ENCODE results near the gene STXBP1.

STXBP1 gene

GRCh38 chr9:127730799-127731410 is 118.8 kb downstream of the STXBP1 start:
- Histone ChIP-seq H3K4me3 (no peak overlapping the region), H3K36me3 (replicated peaks) (no peaks in the 10 kb centered on the region), H3K9me3 (no peaks in the 10 kb centered on the region), H3K27me3 (ENCODE audit: low read depth) (no peaks in the 10 kb centered on the region), H3K4me1 (peaks cover 8% of the 10 kb centered on the region)
- no peak for DNase-seq (ENCODE audit: low spot score in 2 of 2)
- in situ Hi-C loops (cut with MboI; ENCODE audit: low sequenced_read_pairs): loop anchor here (10.0 kb wide), 1 partner anchor 184 kb away; the partner anchor contains the start of gene ST6GALNAC4

DNA sequence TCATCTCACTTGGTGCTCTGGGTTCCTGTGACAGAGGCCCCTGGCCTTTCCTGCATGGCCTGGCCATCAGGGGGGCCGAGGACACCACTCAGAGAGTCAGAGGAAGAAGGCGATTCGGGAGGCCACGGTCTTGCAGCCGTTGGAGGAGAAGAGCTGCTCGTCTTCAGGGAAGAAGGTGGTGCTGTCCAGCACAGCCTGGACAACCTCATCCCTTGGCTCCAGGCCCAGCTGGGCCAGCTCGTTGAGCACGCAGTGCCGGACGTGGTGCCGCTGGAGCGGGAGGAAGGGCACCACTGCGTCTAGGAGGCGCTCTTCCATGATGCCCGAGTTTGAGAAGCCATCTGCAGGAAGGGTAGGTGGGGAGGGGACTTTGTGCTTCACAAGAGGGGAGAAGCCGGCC is 119.9 kb downstream of the STXBP1 start:
- no peak overlapping the region for H3K4me3 ChIP-seq
- no peak for DNase-seq (ENCODE audit: low spot score in 2 of 2)
- in situ Hi-C loops (cut with MboI; ENCODE audit: low sequenced_read_pairs): loop anchor here (10.0 kb wide), 1 partner anchor 183 kb away; the partner anchor contains the start of gene ST6GALNAC4
- no peaks in the 10 kb centered on the region for H3K9me3 ChIP-seq
- peaks cover 8% of the 10 kb centered on the region for H3K4me1 ChIP-seq
- no peaks in the 10 kb centered on the region for H3K27me3 ChIP-seq (ENCODE audit: low read depth)
- H3K36me3 ChIP-seq (replicated peaks): no peaks in the 10 kb centered on the region

GRCh38 chr9:127732444-127732843 is 120.4 kb downstream of the STXBP1 start:
- Histone ChIP-seq H3K27me3 (ENCODE audit: low read depth) (no peaks in the 10 kb centered on the region), H3K36me3 (replicated peaks) (no peaks in the 10 kb centered on the region), H3K4me3 (no peak overlapping the region), H3K4me1 (peaks cover 8% of the 10 kb centered on the region), H3K9me3 (no peaks in the 10 kb centered on the region)
- no peak for DNase-seq (ENCODE audit: low spot score in 2 of 2)
- in situ Hi-C loops (cut with MboI; ENCODE audit: low sequenced_read_pairs): loop anchor here (10.0 kb wide), 1 partner anchor 182 kb away; the partner anchor contains the start of gene ST6GALNAC4

DNA sequence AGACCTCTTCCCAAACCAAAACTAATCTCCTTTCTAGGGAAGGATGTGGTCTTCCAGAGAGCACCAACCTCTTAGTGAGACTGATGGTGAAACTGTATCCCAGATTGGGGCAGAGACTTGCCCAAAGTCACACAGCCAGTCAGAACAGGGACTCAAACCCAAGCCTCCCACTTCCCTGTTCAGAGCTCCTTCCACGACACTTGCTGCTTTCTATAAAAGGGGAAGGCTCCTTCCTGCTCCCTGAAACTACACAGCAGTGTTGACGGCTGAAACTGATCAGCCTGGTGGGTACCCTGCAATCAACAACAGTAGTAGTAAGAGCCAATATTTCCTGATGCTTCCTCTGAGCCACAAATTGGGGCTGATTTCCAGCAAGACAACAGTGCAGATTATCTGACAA is 121.5 kb downstream of the STXBP1 start:
- H3K27me3 ChIP-seq (ENCODE audit: low read depth): no peaks in the 10 kb centered on the region
- peaks cover 8% of the 10 kb centered on the region for H3K4me1 ChIP-seq
- no peaks in the 10 kb centered on the region for H3K9me3 ChIP-seq
- no peak for DNase-seq (ENCODE audit: low spot score in 2 of 2)
- H3K36me3 ChIP-seq (replicated peaks): no peaks in the 10 kb centered on the region
- H3K4me3 ChIP-seq: no peak overlapping the region
- in situ Hi-C loops (cut with MboI; ENCODE audit: low sequenced_read_pairs): loop anchor here (10.0 kb wide), 1 partner anchor 181 kb away; the partner anchor contains the start of gene ST6GALNAC4

DNA sequence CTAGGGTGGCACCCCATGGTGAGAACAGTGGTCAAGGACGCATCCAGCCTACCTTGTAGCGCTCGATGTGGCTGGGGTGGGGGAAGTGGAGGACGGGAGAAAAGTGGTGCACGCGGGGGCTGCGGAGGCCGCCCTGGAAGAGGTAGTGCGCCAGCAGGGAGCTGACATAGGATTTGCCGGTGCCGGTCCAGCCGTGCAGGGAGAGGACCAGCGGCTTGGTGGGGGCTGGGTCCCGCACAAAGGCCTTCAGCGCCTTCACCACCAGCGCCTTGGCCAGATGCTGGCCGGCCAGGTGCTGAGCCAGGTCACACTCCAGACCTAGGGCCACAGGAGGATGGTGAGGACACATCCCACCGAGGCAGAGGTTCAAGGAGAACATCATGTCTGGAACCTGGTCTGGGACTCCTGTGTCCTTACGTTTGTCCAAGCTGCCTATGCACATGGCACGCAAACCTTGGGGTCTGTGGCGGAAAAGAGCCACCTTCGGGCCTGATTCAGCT is 122.2 kb downstream of the STXBP1 start:
- no peaks in the 10 kb centered on the region for H3K27me3 ChIP-seq (ENCODE audit: low read depth)
- in situ Hi-C loops (cut with MboI; ENCODE audit: low sequenced_read_pairs): loop anchor here (10.0 kb wide), 1 partner anchor 181 kb away; the partner anchor contains the start of gene ST6GALNAC4
- H3K9me3 ChIP-seq: no peaks in the 10 kb centered on the region
- no peak for DNase-seq (ENCODE audit: low spot score in 2 of 2)
- H3K4me1 ChIP-seq: peaks cover 8% of the 10 kb centered on the region
- H3K36me3 ChIP-seq (replicated peaks): no peaks in the 10 kb centered on the region
- peak overlapping the region; percentile 57 for H3K4me3 ChIP-seq

GRCh38 chr9:127734747-127735529 is 122.9 kb downstream of the STXBP1 start, which contains the start of gene TOR2A:
Gene TOR2A (minus strand): TSS chr9:127735294. CDS start chr9:127735270, 24 bp downstream.
- Histone ChIP-seq H3K4me3 (peak within 1 kb of the TSS; percentile 57), H3K27me3 (ENCODE audit: low read depth) (no peaks in the 10 kb centered on the region), H3K36me3 (replicated peaks) (no peaks in the 10 kb centered on the region), H3K4me1 (peaks cover 8% of the 10 kb centered on the region), H3K9me3 (no peaks in the 10 kb centered on the region)
- in situ Hi-C loops (cut with MboI; ENCODE audit: low sequenced_read_pairs): loop anchor here (5.0 to 10.0 kb wide), 2 partner anchors 47 to 180 kb away; partner anchors contain the start of gene ST6GALNAC4
- DNase-seq (ENCODE audit: low spot score in 2 of 2): peak; percentile 96 to 99

DNA sequence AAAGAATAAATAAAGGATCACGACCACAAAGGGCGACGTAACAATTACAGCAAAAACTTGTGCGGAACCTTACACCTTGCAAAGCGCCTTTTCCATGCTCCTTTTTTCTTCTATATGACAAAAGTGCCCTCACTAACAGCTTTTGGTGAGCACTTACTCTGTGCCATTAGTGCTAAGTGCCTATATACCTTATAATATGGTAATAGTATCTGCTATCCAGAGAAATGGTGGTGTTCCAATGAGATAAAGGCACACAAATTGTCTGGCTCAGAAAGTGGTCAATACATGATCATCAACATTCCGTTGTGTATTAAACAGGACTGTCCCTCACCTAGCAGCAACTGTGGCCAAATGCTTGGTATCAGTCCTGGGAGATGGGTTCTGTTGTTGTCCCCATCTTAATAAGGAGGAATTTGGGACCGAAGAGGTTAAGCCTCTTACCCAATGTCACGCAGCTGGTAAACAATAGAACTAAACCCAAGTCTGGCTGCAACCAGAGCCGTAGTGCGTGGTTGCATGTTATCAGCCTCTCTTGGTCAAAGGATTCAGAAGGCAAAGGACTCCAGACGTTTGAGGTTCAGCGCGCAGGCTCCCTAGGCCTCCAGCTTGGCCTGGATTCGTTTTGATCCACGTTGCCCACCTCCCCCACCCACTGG is 123.6 kb downstream of the STXBP1 start:
- no peak for DNase-seq (ENCODE audit: low spot score in 2 of 2)
- in situ Hi-C loops (cut with MboI; ENCODE audit: low sequenced_read_pairs): loop anchor here (5.0 to 10.0 kb wide), 2 partner anchors 47 to 179 kb away; partner anchors contain the start of gene ST6GALNAC4
- Histone ChIP-seq H3K27me3 (ENCODE audit: low read depth) (no peaks in the 10 kb centered on the region), H3K4me3 (peak overlapping the region; percentile 57; the same call in 1 of the 2 replicates), H3K9me3 (no peaks in the 10 kb centered on the region), H3K36me3 (replicated peaks) (no peaks in the 10 kb centered on the region), H3K4me1 (peaks cover 8% of the 10 kb centered on the region)

DNA sequence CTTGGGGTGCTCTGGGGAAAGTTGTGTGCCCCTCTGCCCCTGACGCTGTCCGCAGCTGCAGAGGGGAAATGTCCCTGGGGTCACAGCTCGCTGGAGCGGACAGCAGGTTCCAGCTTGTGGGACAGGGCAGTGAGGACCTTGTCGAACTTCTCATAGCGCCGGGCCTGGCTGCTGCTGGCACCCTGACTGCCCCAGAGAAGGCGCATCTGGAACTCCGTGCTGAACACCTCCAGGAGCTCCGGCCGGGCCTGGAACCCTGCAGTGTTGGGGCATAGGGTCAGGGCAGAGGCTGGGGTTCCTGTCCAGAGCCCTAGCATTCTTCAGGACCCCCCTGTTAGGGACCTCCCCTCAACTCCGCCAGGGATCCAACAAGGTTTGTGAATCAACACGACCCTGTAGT is 126.6 kb downstream of the STXBP1 start:
- DNase-seq (ENCODE audit: low spot score in 2 of 2): no peak
- Histone ChIP-seq H3K4me3 (no peak overlapping the region), H3K27me3 (ENCODE audit: low read depth) (no peaks in the 10 kb centered on the region), H3K9me3 (no peaks in the 10 kb centered on the region), H3K36me3 (replicated peaks) (no peaks in the 10 kb centered on the region), H3K4me1 (peaks cover 8% of the 10 kb centered on the region)
- in situ Hi-C loops (cut with MboI; ENCODE audit: low sequenced_read_pairs): loop anchor here (5.0 to 10.0 kb wide), 2 partner anchors 44 to 176 kb away; partner anchors contain the start of gene ST6GALNAC4

DNA sequence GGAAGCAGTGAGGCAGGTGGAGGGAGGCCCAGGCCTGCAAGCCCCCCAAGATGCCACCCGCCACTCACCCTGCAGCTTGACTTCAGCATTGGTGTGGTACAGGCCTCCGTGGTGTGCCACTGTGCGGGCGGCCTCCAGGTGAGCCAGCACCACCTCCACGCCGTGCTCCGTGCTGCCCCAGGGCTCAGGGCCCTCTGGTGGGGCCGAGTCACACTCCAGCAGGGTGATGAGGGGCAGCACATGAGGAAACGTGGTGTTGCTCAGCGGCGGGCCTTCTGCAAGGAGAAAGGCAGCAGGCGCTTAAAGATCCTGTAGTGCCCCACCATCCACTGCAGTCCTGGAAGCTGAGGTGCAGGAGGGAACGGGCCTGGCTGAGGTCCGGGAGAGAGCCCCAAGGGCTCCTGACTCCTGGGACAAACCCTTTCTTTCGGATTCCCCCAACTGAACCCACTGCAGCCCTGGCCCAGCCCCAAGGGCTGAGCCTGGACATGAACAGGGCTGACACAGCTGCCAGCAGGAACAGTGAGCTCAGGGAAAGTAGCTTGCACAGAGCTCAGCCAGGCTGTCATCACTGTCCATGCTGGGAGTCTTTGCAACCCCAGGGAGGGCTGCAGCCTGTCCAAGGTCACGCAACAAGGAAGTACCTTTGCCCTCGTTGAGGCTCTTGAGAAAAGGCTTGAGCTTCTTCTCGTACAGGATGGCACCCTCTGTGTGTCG is 127.7 kb downstream of the STXBP1 start:
- H3K4me3 ChIP-seq: no peak overlapping the region
- no peaks in the 10 kb centered on the region for H3K9me3 ChIP-seq
- H3K27me3 ChIP-seq (ENCODE audit: low read depth): no peaks in the 10 kb centered on the region
- no peaks in the 10 kb centered on the region for H3K36me3 ChIP-seq (replicated peaks)
- DNase-seq (ENCODE audit: low spot score in 2 of 2): no peak
- peaks cover 4% of the 10 kb centered on the region for H3K4me1 ChIP-seq
- in situ Hi-C loops (cut with MboI; ENCODE audit: low sequenced_read_pairs): loop anchor here (5.0 to 10.0 kb wide), 2 partner anchors 43 to 175 kb away; partner anchors contain the start of gene ST6GALNAC4

DNA sequence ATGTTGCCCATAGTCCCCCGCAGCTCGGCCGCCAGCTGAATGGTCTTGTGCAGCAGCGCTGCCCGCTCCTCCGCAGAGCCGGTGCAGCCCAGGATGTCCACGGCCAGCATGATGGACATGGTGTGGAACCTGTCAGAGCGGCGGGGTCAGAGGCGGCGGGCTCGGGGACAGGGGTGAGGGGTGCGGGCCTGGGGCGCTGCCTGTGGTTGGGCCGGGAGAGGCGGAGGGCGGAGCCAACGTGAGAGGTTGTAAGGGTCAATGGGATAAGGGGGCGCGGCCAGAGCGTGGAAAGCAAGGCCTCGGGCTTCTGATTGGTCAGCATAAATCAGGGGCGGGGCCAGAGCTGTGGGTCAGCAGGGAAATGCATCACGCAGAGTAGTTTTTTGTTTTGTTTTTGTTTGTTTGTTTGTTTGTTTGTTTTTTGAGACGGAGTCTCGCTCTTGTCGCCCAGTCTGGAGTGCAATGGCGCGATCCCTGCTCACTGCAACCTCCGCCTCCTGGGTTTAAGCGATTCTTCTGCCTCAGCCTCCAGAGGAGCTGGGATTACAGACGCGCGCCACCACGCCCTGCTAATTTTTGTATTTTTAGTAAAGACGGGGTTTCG is 129.9 kb downstream of the STXBP1 start:
- Histone ChIP-seq H3K4me1 (no peaks in the 10 kb centered on the region), H3K27me3 (ENCODE audit: low read depth) (no peaks in the 10 kb centered on the region), H3K4me3 (no peak overlapping the region), H3K36me3 (replicated peaks) (no peaks in the 10 kb centered on the region), H3K9me3 (no peaks in the 10 kb centered on the region)
- peak in 1 of 2 experiments; percentile 57 for DNase-seq (ENCODE audit: low spot score in 2 of 2)
- in situ Hi-C loops (cut with MboI; ENCODE audit: low sequenced_read_pairs): no loop called here

Measured in HAP-1 (cell line).